A673 (cell line): Measurements from ENCODE around the gene SELE. TPM values are rescaled to one million over a fixed set of nuclear protein-coding genes. Genes with fewer than 3 reads are reported as not detected.

Source experiments
- BruUV-seq: library from RNA; stranded (reverse); fragments of 400-500 nt; replicated peaks from 2 replicates; lab custom pipeline; 2021; lab: Mats Ljungman, UMichigan
- CTCF ChIA-PET: fragments of 300-600 bp; sonication (Branson Sonifier 250); formaldehyde crosslinking; loops from one replicate; lab custom pipeline; 2022; ENCODE audit warnings: antibody characterized with exemption; lab: Charles Lee
- POLR2A ChIA-PET: fragments of 300-600 bp; sonication (Branson Sonifier 250); formaldehyde crosslinking; loops from one replicate; lab custom pipeline; 2022; ENCODE audit warnings: antibody characterized with exemption; ENCODE audit not compliant: low non-redundant PET; lab: Charles Lee
- DNase-seq: peaks from one replicate; pipeline ENCODE4 v3.0.0-alpha.2; 2015; ENCODE audit warnings: low spot score
- H3K27ac ChIP-seq: fragments of 200-600 bp; sonication (generic); 2 replicates; pipeline ENCODE4 v1.5.1; 2016; ENCODE audit warnings: mixed run types, low read depth, mild to moderate bottlenecking, mixed read lengths, antibody characterized with exemption, low read length; ENCODE audit not compliant: poor library complexity, severe bottlenecking
- H3K27me3 ChIP-seq: fragments of 200-600 bp; sonication (generic); replicated peaks from 2 replicates; pipeline ENCODE4 v1.6.1; 2017; ENCODE audit warnings: mixed run types, low read depth, mild to moderate bottlenecking, mixed read lengths, antibody characterized with exemption, low read length; ENCODE audit not compliant: insufficient read depth, poor library complexity
- H3K36me3 ChIP-seq: fragments of 200-600 bp; sonication (generic); 2 replicates; pipeline ENCODE4 v1.6.1; 2016; ENCODE audit warnings: mixed run types, mild to moderate bottlenecking, mixed read lengths, antibody characterized with exemption, low read length; ENCODE audit not compliant: insufficient read depth, poor library complexity, severe bottlenecking
- H3K4me1 ChIP-seq: fragments of 200-600 bp; sonication (generic); 2 replicates; pipeline ENCODE4 v1.6.1; 2017; ENCODE audit warnings: mixed run types, mild to moderate bottlenecking, mixed read lengths, antibody characterized with exemption, low read length; ENCODE audit not compliant: insufficient read depth, poor library complexity, severe bottlenecking
- H3K4me3 ChIP-seq: fragments of 200-600 bp; sonication (generic); 2 replicates; pipeline ENCODE4 v1.5.1; 2016; ENCODE audit warnings: low read depth, mixed run types, mild to moderate bottlenecking, mixed read lengths, low read length; ENCODE audit not compliant: poor library complexity, severe bottlenecking
- H3K9me3 ChIP-seq: fragments of 200-600 bp; sonication (generic); 2 replicates; pipeline ENCODE4 v1.6.1; 2016; ENCODE audit warnings: mixed run types, low read depth, mild to moderate bottlenecking, mixed read lengths, antibody characterized with exemption, low read length; ENCODE audit not compliant: poor library complexity, severe bottlenecking
- CTCF ChIP-seq: fragments of 300-800, 200-600 bp; sonication (generic); conservative IDR thresholded peaks from 2 replicates; pipeline ENCODE4 v1.5.1; 2017; ENCODE audit warnings: low read depth, mild to moderate bottlenecking, antibody characterized with exemption, low read length, moderate library complexity, mixed read lengths
- EZH2 ChIP-seq: fragments of 200-600 bp; sonication (generic); IDR thresholded peaks from 2 replicates; pipeline ENCODE4 v1.6.1; 2017; ENCODE audit warnings: borderline replicate concordance, low read depth, mild to moderate bottlenecking, mixed read lengths, antibody characterized with exemption, low read length; ENCODE audit not compliant: poor library complexity, severe bottlenecking
- intact Hi-C: fragments of 100-400 bp; cut with micrococcal nuclease; formaldehyde crosslinking; loops from one replicate; pipeline ENCODE4 v1.10.0; 2022; ENCODE audit not compliant: unreplicated experiment
- total RNA-seq: library from RNA; stranded (reverse); gene quantifications from 2 replicates; pipeline ENCODE4 v1.2.3, GENCODE V29; 2021

The SELE gene
- total RNA-seq, 1 experiment from 2014 or later = not detected

GRCh38 chr1:169739980-169740379, 6.1 kb upstream of the SELE start:
- Histone ChIP-seq H3K4me1 (peaks cover 11% of the 10 kb centered on the region), H3K27ac (no peak overlapping the region), H3K9me3 (no peaks in the 10 kb centered on the region), H3K4me3 (no peak overlapping the region), H3K27me3 (peaks cover 5% of the 10 kb centered on the region), H3K36me3 (no peaks in the 10 kb centered on the region)
- DNase-seq = no peak
- intact Hi-C loops = no loop called here
- CTCF ChIA-PET = no interaction called here
- BruUV-seq = no TSS peak
- POLR2A ChIA-PET = no interaction called here
- TF ChIP-seq CTCF (no peak), EZH2 (no peak)

GRCh38 chr1:169731446-169731845, 2.4 kb downstream of the SELE start:
- TF ChIP-seq EZH2 (no peak), CTCF (no peak)
- POLR2A ChIA-PET = no interaction called here
- H3K9me3 ChIP-seq = no peaks in the 10 kb centered on the region
- no peak overlapping the region for H3K4me3 ChIP-seq
- H3K27me3 ChIP-seq = peaks cover 16% of the 10 kb centered on the region
- H3K4me1 ChIP-seq = no peaks in the 10 kb centered on the region
- no peak overlapping the region for H3K27ac ChIP-seq
- CTCF ChIA-PET = no interaction called here
- intact Hi-C loops = no loop called here
- no peaks in the 10 kb centered on the region for H3K36me3 ChIP-seq
- BruUV-seq = no TSS peak
- no peak for DNase-seq

GRCh38 chr1:169729991-169730390, 3.9 kb downstream of the SELE start:
- no peak overlapping the region for H3K4me3 ChIP-seq
- H3K27ac ChIP-seq = no peak overlapping the region
- intact Hi-C loops = no loop called here
- H3K9me3 ChIP-seq = no peaks in the 10 kb centered on the region
- no peaks in the 10 kb centered on the region for H3K4me1 ChIP-seq
- POLR2A ChIA-PET = no interaction called here
- no peak for DNase-seq
- peaks cover 16% of the 10 kb centered on the region for H3K27me3 ChIP-seq
- CTCF ChIA-PET = no interaction called here
- BruUV-seq = no TSS peak
- no peak for TF ChIP-seq CTCF
- TF ChIP-seq EZH2 = no peak
- no peaks in the 10 kb centered on the region for H3K36me3 ChIP-seq
